B cell (primary cell): ENCODE data around the gene CASP12. TPM values are rescaled to one million over a fixed set of nuclear protein-coding genes. Genes with fewer than 3 reads are reported as not detected.

Experiments used
- ATAC-seq: fragments of 200-7000 bp; cut with Tn5 transposase; one replicate; pipeline ENCODE4 v1.10.0; 2021; ENCODE audit warnings: low read depth, mild to moderate bottlenecking, moderate number of reproducible peaks, moderate library complexity
- CTCF ChIA-PET: fragments of 350-600 bp; sonication (Branson Sonifier 250); formaldehyde crosslinking; loops from one replicate; lab custom pipeline; 2021; ENCODE audit warnings: antibody characterized with exemption, inconsistent platforms; lab: Charles Lee
- POLR2A ChIA-PET: fragments of 350-600 bp; sonication (Branson Sonifier 250); formaldehyde crosslinking; loops from one replicate; lab custom pipeline; 2021; ENCODE audit warnings: antibody characterized with exemption; lab: Charles Lee
- DNase-seq: peaks from one replicate; pipeline ENCODE4 v3.0.0; 2013
- H2AFZ ChIP-seq: 2 replicates; pipeline ENCODE4 v1.6.1; 2012; ENCODE audit warnings: mild to moderate bottlenecking, low read depth, low read length; ENCODE audit not compliant: insufficient read depth, poor library complexity, severe bottlenecking
- H3K27ac ChIP-seq, 2 donors: 1 replicate in 1 of 2; 2 replicates in 1 of 2; pipeline ENCODE4 v1.5.1; 2012 to 2013; ENCODE audit warnings: low read length in 2 of 2, mild to moderate bottlenecking in 2 of 2, moderate library complexity in 1 of 2
- H3K27me3 ChIP-seq, 4 experiments: fragments of 200-600 bp in 1 of 4; sonication (generic) in 1 of 4; replicated peaks in 1 of 4; 1 replicate in 2 of 4; 2 replicates in 2 of 4; pipeline versions ENCODE4 v1.6.1 to v1.7.0; 2013 to 2016; ENCODE audit warnings: low read length in 3 of 4, mild to moderate bottlenecking in 2 of 4, mixed read lengths in 1 of 4, moderate library complexity in 1 of 4; ENCODE audit not compliant: insufficient read depth in 4 of 4, control insufficient read depth in 3 of 4; ENCODE audit errors: control extremely low read depth in 1 of 4
- H3K36me3 ChIP-seq, 2 experiments: replicated peaks in 1 of 2; 1 replicate in 1 of 2; 2 replicates in 1 of 2; pipeline versions ENCODE4 v1.6.1 to v1.7.1; 2013; ENCODE audit warnings: low read length in 1 of 2; ENCODE audit not compliant: insufficient read depth in 2 of 2, control insufficient read depth in 1 of 2; ENCODE audit errors: control extremely low read depth in 1 of 2, extremely low read depth in 1 of 2
- H3K4me1 ChIP-seq, 2 donors: fragments of 200-600 bp in 1 of 2; sonication (generic) in 1 of 2; 1 replicate in 1 of 2; 2 replicates in 1 of 2; pipeline versions ENCODE4 v1.5.1 to v1.6.1; 2013 to 2017; ENCODE audit warnings: low read length in 2 of 2; ENCODE audit not compliant: control insufficient read depth in 2 of 2, insufficient read depth in 2 of 2
- H3K4me2 ChIP-seq: replicated peaks from 2 replicates; pipeline ENCODE3; 2012; ENCODE audit warnings: mild to moderate bottlenecking, low read depth, low read length; ENCODE audit not compliant: poor library complexity, severe bottlenecking
- H3K4me3 ChIP-seq, 5 experiments: fragments of 200-600 bp in 1 of 5; sonication (generic) in 1 of 5; 1 replicate in 3 of 5; 2 replicates in 2 of 5; pipeline versions ENCODE4 v1.5.1 to v1.7.0; 2011 to 2016; ENCODE audit warnings: low read length in 4 of 5, mild to moderate bottlenecking in 4 of 5, low read depth in 2 of 5, control low read depth in 1 of 5, moderate library complexity in 1 of 5; ENCODE audit not compliant: insufficient read depth in 1 of 5; ENCODE audit errors: control extremely low read depth in 1 of 5, extremely low read depth in 1 of 5
- H3K79me2 ChIP-seq: fragments of 200-600 bp; sonication (generic); one replicate; pipeline ENCODE4 v1.6.0; 2016; ENCODE audit warnings: low read length; ENCODE audit not compliant: control insufficient read depth, insufficient read depth
- H3K9ac ChIP-seq: fragments of 200-600 bp; sonication (generic); 2 replicates; pipeline ENCODE4 v1.6.1; 2017; ENCODE audit warnings: mild to moderate bottlenecking, low read length, moderate library complexity
- H3K9me3 ChIP-seq, 3 donors: one replicate each; pipeline versions ENCODE4 v1.6.1 to v1.7.1; 2013; ENCODE audit warnings: low read length in 2 of 3; ENCODE audit not compliant: control insufficient read depth in 2 of 3, insufficient read depth in 1 of 3; ENCODE audit errors: control extremely low read depth in 1 of 3
- H4K20me1 ChIP-seq: 2 replicates; pipeline ENCODE4 v1.6.0; 2012; ENCODE audit warnings: mild to moderate bottlenecking, low read length; ENCODE audit not compliant: insufficient read depth, control insufficient read depth, poor library complexity, severe bottlenecking
- H3K27ac Mint-ChIP-seq: one replicate; pipeline ENCODE4 v1.8.0; 2021; ENCODE audit warnings: mixed read lengths
- H3K27me3 Mint-ChIP-seq: one replicate; pipeline ENCODE4 v1.8.0; 2021; ENCODE audit warnings: mixed read lengths
- H3K4me1 Mint-ChIP-seq: one replicate; pipeline ENCODE4 v1.8.0; 2021; ENCODE audit warnings: mixed read lengths
- H3K4me3 Mint-ChIP-seq: one replicate; pipeline ENCODE4 v1.8.0; 2021; ENCODE audit warnings: mixed read lengths
- H3K9me3 Mint-ChIP-seq: one replicate; pipeline ENCODE4 v1.8.0; 2022; ENCODE audit warnings: mixed read lengths; ENCODE audit not compliant: insufficient read depth
- EZH2 ChIP-seq: IDR thresholded peaks from 2 replicates; pipeline ENCODE4 v1.6.1; 2012; ENCODE audit warnings: borderline replicate concordance, low read depth, mild to moderate bottlenecking, moderate library complexity, low read length; ENCODE audit not compliant: insufficient read depth, poor library complexity, severe bottlenecking
- WGBS: methylation state at CpG from one replicate; pipeline ENCODE4 v1.1.5; 2013; ENCODE audit warnings: missing lambda C conversion rate; ENCODE audit not compliant: insufficient coverage; 5-methylcytosine and 5-hydroxymethylcytosine counted together
- intact Hi-C: fragments of 100-400 bp; cut with micrococcal nuclease; formaldehyde crosslinking; loops from one replicate; pipeline ENCODE4 v1.10.0; 2022
- polyA plus RNA-seq: library from polyadenylated mRNA; depleted of rRNA; stranded (reverse); fragments of >200 nt; gene quantifications from 2 replicates; pipeline ENCODE4 v1.2.3, GENCODE V29; 2012
- total RNA-seq, 2 donors: library from RNA; stranded (reverse); fragments of 120-200 nt in 1 of 2; gene quantifications; 1 replicate in 1 of 2; 2 replicates in 1 of 2; pipeline versions ENCODE4 v1.2.3 to v1.2.4, GENCODE V29; 2013 to 2022
- TF ChIP-seq, protein P1 (sequence below): fragments of 200-600 bp; IDR thresholded peaks from one replicate; pipeline ENCODE4 v1.8.0; 2022; ENCODE audit warnings: antibody characterized with exemption, mild to moderate bottlenecking

The CASP12 gene
- total and polyA plus RNA-seq, 2 donors (not counting 1 experiment from before 2014, with no cell fraction given), result 0.09 TPM; not detected in 1

DNA sequence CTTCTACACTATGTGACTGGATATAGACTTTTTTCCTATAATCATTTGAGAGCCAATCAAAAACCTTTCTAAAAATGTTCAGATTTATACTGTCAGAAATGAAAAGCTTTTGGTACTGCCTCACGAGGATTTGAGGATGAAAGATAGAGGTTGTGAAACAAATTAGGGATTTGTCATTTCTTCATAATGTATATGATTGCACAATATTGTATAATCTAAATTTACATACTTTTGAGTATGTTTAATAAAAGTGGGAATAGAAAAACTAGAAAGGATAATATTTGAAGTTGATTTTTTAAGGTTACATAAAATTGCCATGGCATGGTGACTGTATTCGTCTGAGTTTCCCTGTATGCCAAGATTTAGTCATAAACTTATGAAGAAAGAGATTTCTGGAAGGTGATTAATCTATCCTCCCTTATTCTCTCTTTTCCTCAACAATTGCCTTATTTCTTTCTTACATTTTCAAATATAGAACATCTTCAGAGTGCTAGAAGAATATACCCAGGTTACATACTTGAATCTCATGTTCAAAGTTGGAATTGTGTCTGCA lies 56.2 kb downstream of the CASP12 start:
- H4K20me1 ChIP-seq, result no peaks in the 10 kb centered on the region
- H3K9me3 ChIP-seq, result peaks cover 1 to 4% (median 4%) of the 10 kb centered on the region in 3 donors
- no peak overlapping the region for H3K4me3 ChIP-seq
- H3K27me3 ChIP-seq, result no peaks in the 10 kb centered on the region
- H3K9ac ChIP-seq, result no peak overlapping the region
- H3K79me2 ChIP-seq, result no peaks in the 10 kb centered on the region
- no peak overlapping the region for H2AFZ ChIP-seq
- peaks cover 14 to 27% of the 10 kb centered on the region in 2 donors for H3K4me1 ChIP-seq
- H3K27ac Mint-ChIP-seq, result no peak overlapping the region
- POLR2A ChIA-PET, result no interaction called here
- H3K36me3 ChIP-seq, result no peaks in the 10 kb centered on the region
- intact Hi-C loops, result loop anchor here (5.0 kb wide), 1 partner anchor 40 kb away; no protein-coding TSS in a partner anchor
- H3K27me3 Mint-ChIP-seq, result no peaks in the 10 kb centered on the region
- H3K9me3 Mint-ChIP-seq, result no peaks in the 10 kb centered on the region
- CTCF ChIA-PET, result interaction anchor here (0.8 kb wide), 1 partner anchor 37 kb away, joined by 3 read pairs; no protein-coding TSS in a partner anchor
- no peak overlapping the region for H3K4me3 Mint-ChIP-seq
- ATAC-seq, result no peak
- H3K4me2 ChIP-seq, result no peak overlapping the region
- no peak overlapping the region for H3K27ac ChIP-seq
- no peak for DNase-seq
- peaks cover 32% of the 10 kb centered on the region for H3K4me1 Mint-ChIP-seq
- WGBS, result no CpG with 5 or more reads among the region's 2 CpGs
- TF ChIP-seq EZH2, result no peak
- TF ChIP-seq, protein P1, sequence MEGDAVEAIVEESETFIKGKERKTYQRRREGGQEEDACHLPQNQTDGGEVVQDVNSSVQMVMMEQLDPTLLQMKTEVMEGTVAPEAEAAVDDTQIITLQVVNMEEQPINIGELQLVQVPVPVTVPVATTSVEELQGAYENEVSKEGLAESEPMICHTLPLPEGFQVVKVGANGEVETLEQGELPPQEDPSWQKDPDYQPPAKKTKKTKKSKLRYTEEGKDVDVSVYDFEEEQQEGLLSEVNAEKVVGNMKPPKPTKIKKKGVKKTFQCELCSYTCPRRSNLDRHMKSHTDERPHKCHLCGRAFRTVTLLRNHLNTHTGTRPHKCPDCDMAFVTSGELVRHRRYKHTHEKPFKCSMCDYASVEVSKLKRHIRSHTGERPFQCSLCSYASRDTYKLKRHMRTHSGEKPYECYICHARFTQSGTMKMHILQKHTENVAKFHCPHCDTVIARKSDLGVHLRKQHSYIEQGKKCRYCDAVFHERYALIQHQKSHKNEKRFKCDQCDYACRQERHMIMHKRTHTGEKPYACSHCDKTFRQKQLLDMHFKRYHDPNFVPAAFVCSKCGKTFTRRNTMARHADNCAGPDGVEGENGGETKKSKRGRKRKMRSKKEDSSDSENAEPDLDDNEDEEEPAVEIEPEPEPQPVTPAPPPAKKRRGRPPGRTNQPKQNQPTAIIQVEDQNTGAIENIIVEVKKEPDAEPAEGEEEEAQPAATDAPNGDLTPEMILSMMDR, result no peak

DNA sequence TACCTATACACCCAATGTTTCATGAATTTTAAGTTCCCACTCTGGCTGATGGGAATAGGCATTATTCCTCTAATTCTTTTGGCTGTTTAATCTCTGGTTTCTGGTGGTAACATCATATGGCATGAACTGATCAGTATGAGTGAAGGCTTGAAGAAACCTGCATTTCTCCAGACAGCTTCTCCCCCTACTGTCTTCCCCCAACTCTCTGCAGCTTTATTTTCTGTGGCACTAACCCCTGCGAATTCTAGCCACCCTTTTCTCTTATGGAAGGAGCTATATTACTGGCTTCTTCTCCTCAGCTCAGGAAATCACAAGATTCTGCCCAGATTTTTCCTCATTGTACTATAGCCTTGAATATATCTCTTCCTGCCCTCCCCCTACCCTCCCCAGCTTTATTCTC lies 57.1 kb downstream of the CASP12 start:
- Mint-ChIP-seq H3K4me3 (no peak overlapping the region), H3K9me3 (no peaks in the 10 kb centered on the region), H3K27ac (no peak overlapping the region), H3K27me3 (no peaks in the 10 kb centered on the region), H3K4me1 (peaks cover 34% of the 10 kb centered on the region)
- ATAC-seq (no peak), DNase-seq (no peak)
- no CpG with 5 or more reads among the region's 1 CpG for WGBS
- Histone ChIP-seq H3K79me2 (no peaks in the 10 kb centered on the region), H3K4me2 (no peak overlapping the region), H3K9me3 (peaks cover 0 to 4% (median 4%) of the 10 kb centered on the region in 3 donors), H3K9ac (no peak overlapping the region), H4K20me1 (no peaks in the 10 kb centered on the region), H2AFZ (no peak overlapping the region), H3K27ac (no peak overlapping the region), H3K4me3 (no peak overlapping the region), H3K27me3 (no peaks in the 10 kb centered on the region), H3K36me3 (no peaks in the 10 kb centered on the region), H3K4me1 (peaks cover 14 to 27% of the 10 kb centered on the region in 2 donors)
- TF ChIP-seq EZH2, result no peak
- TF ChIP-seq, protein P1, result no peak
- ChIA-PET POLR2A (no interaction called here), CTCF (interaction anchor here (0.8 kb wide), 1 partner anchor 36 kb away, joined by 3 read pairs; no protein-coding TSS in a partner anchor)
- intact Hi-C loops, result loop anchor here (5.0 kb wide), 1 partner anchor 41 kb away; no protein-coding TSS in a partner anchor
